ENCODE measurements around the gene SERPINA6. TPM values are rescaled to one million over a fixed set of nuclear protein-coding genes. Genes with fewer than 3 reads are reported as not detected.

The SERPINA6 gene
- total RNA-seq, 2 donors from 2014 or later: not detected

DNA sequence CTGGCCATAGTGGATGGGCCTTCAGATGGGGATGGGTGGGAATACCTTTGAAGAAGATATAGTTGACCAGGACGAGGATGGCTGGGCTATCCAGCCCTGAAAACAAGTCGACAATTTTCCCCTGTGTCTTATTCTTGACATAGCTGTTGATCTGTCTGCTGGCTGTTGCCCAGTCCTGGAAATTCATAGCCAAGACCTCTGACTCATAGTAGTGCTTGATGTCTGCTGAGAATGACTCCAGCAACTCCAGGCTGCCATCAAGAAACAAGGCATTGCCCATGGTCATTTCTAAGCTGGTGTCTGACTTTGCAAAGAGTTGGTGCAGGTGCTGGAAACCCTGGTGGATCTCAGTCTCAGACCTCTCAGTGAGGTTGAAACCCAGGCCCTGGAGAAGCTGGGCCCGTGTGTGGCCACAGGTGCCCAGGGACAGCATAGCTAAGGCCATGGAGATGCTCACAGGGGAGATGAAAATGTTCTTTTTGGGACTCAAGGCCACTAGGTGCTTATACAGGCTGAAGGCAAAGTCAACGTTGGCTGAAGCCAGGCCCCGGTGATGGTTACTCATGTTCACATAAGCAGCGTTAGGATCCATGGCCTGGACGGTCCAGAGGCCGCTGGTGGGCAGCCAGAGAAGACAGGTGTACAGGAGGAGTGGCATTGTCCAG is 9.0 kb downstream of the SERPINA6 start:
- Histone ChIP-seq H3K4me1 (ENCODE audit: control insufficient read depth, insufficient read depth, low read length) (no peaks in the 10 kb centered on the region), H3K9ac (ENCODE audit: extremely low read depth, low read length, poor library complexity, severe bottlenecking) (no peak overlapping the region), H3K9me3 (ENCODE audit: control insufficient read depth, low read length) (no peaks in the 10 kb centered on the region), H3K4me3 (ENCODE audit: low read length) (no peak overlapping the region), H3K27me3 (ENCODE audit: control insufficient read depth, insufficient read depth, low read length, poor library complexity, severe bottlenecking) (no peaks in the 10 kb centered on the region), H3K27ac (ENCODE audit: low read depth, low read length) (no peak overlapping the region), H3K36me3 (ENCODE audit: control insufficient read depth, insufficient read depth, low read length) (no peaks in the 10 kb centered on the region)
- Mint-ChIP-seq H3K9me3 (no peaks in the 10 kb centered on the region), H3K27me3 (ENCODE audit: insufficient read depth) (no peaks in the 10 kb centered on the region), H3K4me3 (no peak overlapping the region), H3K4me1 (no peaks in the 10 kb centered on the region), H3K36me3 (ENCODE audit: low read depth) (no peaks in the 10 kb centered on the region), H3K27ac (no peak overlapping the region)
- no peak for DNase-seq
- TF ChIP-seq, protein P1, sequence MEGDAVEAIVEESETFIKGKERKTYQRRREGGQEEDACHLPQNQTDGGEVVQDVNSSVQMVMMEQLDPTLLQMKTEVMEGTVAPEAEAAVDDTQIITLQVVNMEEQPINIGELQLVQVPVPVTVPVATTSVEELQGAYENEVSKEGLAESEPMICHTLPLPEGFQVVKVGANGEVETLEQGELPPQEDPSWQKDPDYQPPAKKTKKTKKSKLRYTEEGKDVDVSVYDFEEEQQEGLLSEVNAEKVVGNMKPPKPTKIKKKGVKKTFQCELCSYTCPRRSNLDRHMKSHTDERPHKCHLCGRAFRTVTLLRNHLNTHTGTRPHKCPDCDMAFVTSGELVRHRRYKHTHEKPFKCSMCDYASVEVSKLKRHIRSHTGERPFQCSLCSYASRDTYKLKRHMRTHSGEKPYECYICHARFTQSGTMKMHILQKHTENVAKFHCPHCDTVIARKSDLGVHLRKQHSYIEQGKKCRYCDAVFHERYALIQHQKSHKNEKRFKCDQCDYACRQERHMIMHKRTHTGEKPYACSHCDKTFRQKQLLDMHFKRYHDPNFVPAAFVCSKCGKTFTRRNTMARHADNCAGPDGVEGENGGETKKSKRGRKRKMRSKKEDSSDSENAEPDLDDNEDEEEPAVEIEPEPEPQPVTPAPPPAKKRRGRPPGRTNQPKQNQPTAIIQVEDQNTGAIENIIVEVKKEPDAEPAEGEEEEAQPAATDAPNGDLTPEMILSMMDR (conservative IDR thresholded peaks at IDR 0.05): no peak
- WGBS, 2 experiments (ENCODE audit: insufficient coverage in 1 of 2, insufficient read length in 1 of 2): 87 to 93% methylated on average over 7 to 8 of the region's 8 CpGs

DNA sequence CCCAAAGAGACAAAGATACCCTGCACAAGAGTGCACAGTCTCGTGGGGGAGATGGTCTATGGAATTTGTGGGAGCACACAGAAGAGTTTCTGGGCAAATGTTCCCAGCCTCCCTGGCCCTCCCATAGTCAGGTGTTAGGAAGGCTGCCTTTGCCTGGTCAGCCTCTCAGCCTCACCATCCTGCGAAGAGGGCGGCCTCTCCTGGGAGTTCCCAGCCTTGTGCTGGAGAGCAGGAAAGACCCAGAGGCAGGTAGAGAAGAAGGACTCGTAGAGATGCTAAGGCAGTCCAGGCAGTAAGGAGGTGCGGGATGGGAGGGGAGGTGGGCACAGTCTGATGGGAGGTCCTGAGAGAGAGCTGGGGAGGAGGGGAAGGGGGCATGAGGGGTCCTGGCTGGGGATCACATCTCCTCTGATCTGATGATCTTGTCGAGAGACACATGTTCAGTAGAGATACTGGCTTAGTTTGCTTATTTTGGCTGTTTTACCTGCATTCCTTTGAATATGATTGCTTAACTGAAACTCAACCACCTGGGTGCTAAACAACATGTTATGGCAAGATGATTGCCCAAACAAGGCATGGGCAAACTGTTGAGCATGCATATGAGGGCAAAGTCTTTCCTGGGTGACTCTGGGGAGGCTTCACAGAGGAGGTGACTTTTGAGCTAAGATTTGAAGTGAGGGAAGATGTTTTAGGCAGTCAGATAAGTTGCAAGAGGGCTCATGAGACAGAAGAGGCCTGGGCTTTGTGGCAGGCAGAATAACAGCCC is 10.5 kb downstream of the SERPINA6 start:
- H3K27ac ChIP-seq (ENCODE audit: low read depth, low read length): no peak overlapping the region
- H3K4me3 ChIP-seq (ENCODE audit: low read length): no peak overlapping the region
- Mint-ChIP-seq H3K27me3 (ENCODE audit: insufficient read depth) (peaks cover 4% of the 10 kb centered on the region), H3K4me1 (no peaks in the 10 kb centered on the region), H3K4me3 (no peak overlapping the region), H3K36me3 (ENCODE audit: low read depth) (no peaks in the 10 kb centered on the region), H3K9me3 (peaks cover under 1% of the 10 kb centered on the region), H3K27ac (no peak overlapping the region)
- peaks cover 4% of the 10 kb centered on the region for H3K9me3 ChIP-seq (ENCODE audit: control insufficient read depth, low read length)
- H3K4me1 ChIP-seq (ENCODE audit: control insufficient read depth, insufficient read depth, low read length): no peaks in the 10 kb centered on the region
- H3K36me3 ChIP-seq (ENCODE audit: control insufficient read depth, insufficient read depth, low read length): no peaks in the 10 kb centered on the region
- H3K27me3 ChIP-seq (ENCODE audit: control insufficient read depth, insufficient read depth, low read length, poor library complexity, severe bottlenecking): no peaks in the 10 kb centered on the region
- TF ChIP-seq, protein P1 (conservative IDR thresholded peaks at IDR 0.05): no peak
- no peak overlapping the region for H3K9ac ChIP-seq (ENCODE audit: extremely low read depth, low read length, poor library complexity, severe bottlenecking)
- no peak for DNase-seq
- 86 to 100% methylated on average over 3 to 6 of the region's 6 CpGs for WGBS, 2 experiments (ENCODE audit: insufficient coverage in 1 of 2, insufficient read length in 1 of 2)

DNA sequence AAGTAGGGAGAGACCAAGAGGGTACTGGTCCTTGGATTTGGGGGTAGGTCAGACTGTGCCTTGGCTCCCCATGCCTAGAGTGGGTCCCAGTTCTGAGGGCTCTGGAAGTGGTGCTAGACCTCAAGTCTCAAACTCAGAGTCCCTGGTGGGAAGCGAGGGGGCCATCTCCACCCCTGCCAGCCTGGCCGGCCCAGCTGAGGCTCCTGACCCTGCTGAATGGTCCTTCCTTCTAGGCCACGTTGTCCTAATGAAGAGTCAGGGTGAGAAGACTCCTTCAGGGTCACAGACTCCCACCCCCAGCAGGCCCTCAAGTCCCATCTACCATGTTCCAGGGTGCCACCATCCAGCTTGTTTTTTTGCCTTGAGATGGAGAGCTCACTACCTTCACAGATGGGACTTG is 12.9 kb downstream of the SERPINA6 start:
- H3K27ac ChIP-seq (ENCODE audit: low read depth, low read length): no peak overlapping the region
- H3K36me3 ChIP-seq (ENCODE audit: control insufficient read depth, insufficient read depth, low read length): no peaks in the 10 kb centered on the region
- H3K36me3 Mint-ChIP-seq (ENCODE audit: low read depth): no peaks in the 10 kb centered on the region
- H3K9me3 ChIP-seq (ENCODE audit: control insufficient read depth, low read length): peaks cover 7% of the 10 kb centered on the region
- 88 to 93% methylated on average over 3 of the region's 3 CpGs for WGBS, 2 experiments (ENCODE audit: insufficient coverage in 1 of 2, insufficient read length in 1 of 2)
- peaks cover 3% of the 10 kb centered on the region for H3K9me3 Mint-ChIP-seq
- no peaks in the 10 kb centered on the region for H3K4me1 ChIP-seq (ENCODE audit: control insufficient read depth, insufficient read depth, low read length)
- no peak overlapping the region for H3K27ac Mint-ChIP-seq
- DNase-seq: no peak
- H3K4me3 Mint-ChIP-seq: no peak overlapping the region
- H3K4me3 ChIP-seq (ENCODE audit: low read length): no peak overlapping the region
- H3K27me3 Mint-ChIP-seq (ENCODE audit: insufficient read depth): peaks cover 9% of the 10 kb centered on the region
- H3K27me3 ChIP-seq (ENCODE audit: control insufficient read depth, insufficient read depth, low read length, poor library complexity, severe bottlenecking): no peaks in the 10 kb centered on the region
- TF ChIP-seq, protein P1 (conservative IDR thresholded peaks at IDR 0.05): no peak
- no peak overlapping the region for H3K9ac ChIP-seq (ENCODE audit: extremely low read depth, low read length, poor library complexity, severe bottlenecking)
- no peaks in the 10 kb centered on the region for H3K4me1 Mint-ChIP-seq
